Measurements from ENCODE around the gene SACM1L. TPM values are rescaled to one million over a fixed set of nuclear protein-coding genes. Genes with fewer than 3 reads are reported as not detected.
"Not testable (repeated sequence)": the region's sequence is repeated elsewhere in the genome, so short reads cannot be mapped to it uniquely, and the experiment has no call there.

Gene SACM1L
- total RNA-seq, 1 experiment from 2014 or later = 15.3 TPM

DNA sequence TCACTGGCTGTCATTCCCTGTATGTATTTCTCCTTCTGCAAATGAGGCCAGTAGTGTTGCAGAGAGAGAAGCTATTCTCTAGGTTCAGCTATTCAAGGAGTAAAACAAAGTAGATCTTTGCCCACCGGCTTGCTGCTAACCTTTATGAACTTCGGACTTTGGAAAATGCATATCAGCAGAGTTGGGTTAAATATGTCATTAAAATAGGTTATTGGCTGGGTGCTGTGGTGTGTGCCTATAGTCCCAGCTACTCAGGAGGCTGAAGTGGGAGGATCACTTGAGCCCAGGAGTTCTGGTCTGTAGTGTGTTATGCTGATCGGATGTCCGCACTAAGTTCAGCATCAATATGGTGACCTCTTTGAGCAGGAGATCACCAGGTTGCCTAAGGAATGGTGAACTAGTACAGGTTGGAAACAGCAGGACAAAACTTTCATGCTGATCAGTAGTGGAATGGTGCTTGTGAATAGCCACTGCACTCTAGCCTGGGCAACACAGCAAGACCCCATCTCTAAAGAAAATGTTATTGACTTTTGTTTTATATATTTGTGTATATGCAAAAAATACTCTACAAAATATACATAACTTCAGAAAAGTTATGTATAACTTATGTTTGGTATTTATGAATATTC is 53.4 kb downstream of the SACM1L start:
- no peak for DNase-seq (ENCODE audit: low read depth)

GRCh38 chr3:45746165-45746776 is 57.1 kb downstream of the SACM1L start:
- DNase-seq (ENCODE audit: low read depth) = no peak

DNA sequence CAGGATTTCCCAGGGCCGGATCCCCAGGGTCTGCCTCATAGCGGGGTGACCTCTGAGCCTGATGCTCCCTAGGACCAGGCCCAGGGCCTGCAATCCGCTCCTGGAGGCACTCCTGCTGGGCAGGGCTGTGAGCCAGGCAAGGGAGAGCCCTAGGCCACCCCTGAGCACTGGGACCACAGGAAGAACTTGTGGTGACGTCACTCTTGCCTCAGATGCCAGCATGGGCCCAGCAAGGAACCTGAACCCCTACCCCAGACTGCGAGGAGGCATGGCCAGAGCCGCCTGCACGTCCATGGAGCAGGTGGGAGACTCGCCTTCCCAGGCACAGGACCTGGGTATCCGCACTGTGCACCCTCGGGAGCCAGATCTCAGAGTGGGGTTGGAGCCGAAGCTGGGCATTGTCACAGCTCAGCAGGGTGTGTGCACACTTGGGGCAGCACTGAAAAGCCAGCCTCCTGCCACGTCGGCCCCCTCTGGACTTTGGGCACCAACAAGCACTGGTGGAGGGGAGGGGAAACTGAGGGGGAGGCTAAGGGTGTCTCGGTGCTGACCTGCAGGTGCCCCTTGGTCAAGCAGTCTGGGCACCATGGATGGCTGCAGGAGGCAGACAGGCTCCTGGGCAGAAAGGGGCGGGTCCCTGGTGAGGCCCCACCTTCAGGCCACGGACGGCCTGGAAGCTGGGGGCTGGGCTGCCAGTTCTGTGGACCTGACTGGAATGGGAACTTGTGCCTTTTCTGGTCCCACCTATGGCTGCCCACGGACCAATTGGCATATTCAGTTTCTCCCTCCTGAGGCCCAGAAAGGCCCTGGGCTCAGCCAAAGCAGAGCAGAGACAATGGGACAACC is 57.8 kb downstream of the SACM1L start:
- no peak for DNase-seq (ENCODE audit: low read depth)

DNA sequence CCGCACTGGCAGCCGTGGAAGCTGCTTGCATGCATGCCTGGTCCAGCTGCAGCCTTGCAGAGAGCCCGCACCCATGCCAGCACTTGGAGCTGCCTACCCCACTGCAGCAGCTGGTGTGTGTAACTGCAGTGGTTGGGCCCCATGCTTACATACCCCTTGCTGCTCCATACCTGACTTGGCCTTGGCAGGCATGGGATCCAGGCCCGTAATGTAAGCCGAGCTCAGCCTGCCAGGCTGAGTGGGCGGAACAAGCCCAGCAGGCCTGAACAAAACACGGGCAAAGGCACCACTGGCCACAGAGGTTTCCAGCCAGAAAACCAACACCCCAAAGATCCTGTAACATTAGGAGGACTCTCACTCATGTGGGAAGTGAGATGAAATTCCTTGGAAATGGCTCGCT is 58.9 kb downstream of the SACM1L start:
- DNase-seq (ENCODE audit: low read depth) = no peak

DNA sequence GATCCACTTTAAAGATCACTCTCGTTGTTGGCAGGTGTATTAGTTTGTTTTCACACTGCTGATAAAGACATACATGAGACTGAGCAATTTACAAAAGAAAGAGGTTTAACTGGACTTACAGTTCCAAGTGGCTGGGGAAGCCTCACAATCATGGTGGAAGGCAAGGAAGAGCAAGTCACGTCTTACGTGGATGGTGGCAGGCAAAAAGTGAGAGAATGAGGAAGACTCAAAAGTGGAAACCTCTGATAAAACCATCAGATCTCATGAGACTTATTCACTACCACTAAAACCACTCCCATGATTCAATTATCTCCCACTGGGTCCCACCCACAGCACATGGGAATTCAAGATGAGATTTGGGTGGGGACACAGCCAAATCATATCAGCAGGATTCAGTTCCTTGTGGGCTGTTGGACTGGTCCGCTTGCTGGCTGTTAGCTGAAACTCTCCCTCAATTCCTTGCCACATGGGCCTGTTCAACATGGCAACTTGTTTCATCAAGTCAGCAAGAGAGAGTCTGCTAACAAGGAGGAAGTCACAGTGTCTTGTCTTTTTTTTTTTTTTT is 59.9 kb downstream of the SACM1L start:
- not testable (repeated sequence) for DNase-seq (ENCODE audit: low read depth)

GRCh38 chr3:45749880-45750279 is 60.7 kb downstream of the SACM1L start:
- no peak for DNase-seq (ENCODE audit: low read depth)

- no peak for DNase-seq (ENCODE audit: low read depth)
Measured at GRCh38 chr3:45751537-45752242, 62.5 kb downstream of the SACM1L start.

GRCh38 chr3:45753095-45753494 is 63.9 kb downstream of the SACM1L start:
- no peak for DNase-seq (ENCODE audit: low read depth)

DNA sequence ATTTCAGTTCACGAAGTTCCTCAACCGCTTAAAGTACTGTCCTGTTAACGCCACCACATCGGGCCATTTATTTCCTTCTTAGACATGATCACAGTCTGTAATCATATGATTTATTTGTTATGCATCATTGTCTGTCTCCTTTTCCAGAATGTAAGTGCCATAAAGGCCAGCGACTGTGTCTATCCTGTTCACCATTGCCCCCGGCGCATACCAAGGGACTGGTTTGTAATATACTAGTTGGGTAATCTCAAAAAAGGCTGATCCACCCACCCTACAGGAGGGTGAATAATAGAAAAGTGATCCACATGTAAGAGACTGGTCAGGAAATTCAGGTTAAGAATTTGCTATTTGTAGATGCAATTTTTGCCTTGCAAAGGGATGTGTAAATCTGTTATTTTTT is 65.3 kb downstream of the SACM1L start:
- DNase-seq (ENCODE audit: low read depth) = no peak

GRCh38 chr3:45756055-45756454 is 66.9 kb downstream of the SACM1L start:
- DNase-seq (ENCODE audit: low read depth) = no peak

DNA sequence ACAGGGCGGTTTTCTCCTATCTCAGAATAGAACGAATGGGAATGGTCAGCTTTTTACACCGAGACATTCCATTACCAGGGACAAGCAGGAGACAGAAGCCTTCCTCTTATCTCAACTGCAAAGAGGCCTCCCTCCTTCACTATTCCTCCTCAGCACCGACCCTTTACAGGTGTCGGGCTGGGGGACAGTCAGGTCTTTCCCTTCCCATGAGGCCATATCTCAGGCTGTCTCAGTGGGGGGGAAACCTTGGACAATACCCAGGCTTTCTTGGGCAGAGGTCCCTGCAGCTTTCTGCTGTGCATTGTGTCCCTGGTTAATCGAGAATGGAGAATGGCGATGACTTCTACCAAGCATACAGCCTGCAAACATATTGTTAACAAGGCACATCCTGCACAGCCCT is 67.9 kb downstream of the SACM1L start:
- DNase-seq (ENCODE audit: low read depth) = not testable (repeated sequence)

GRCh38 chr3:45758871-45759270 is 69.7 kb downstream of the SACM1L start:
- DNase-seq (ENCODE audit: low read depth) = no peak

GRCh38 chr3:45759851-45760250 is 70.7 kb downstream of the SACM1L start:
- no peak for DNase-seq (ENCODE audit: low read depth)

- peak; percentile 58 for DNase-seq (ENCODE audit: low read depth)
Measured at GRCh38 chr3:45760878-45761711, 71.9 kb downstream of the SACM1L start.

DNA sequence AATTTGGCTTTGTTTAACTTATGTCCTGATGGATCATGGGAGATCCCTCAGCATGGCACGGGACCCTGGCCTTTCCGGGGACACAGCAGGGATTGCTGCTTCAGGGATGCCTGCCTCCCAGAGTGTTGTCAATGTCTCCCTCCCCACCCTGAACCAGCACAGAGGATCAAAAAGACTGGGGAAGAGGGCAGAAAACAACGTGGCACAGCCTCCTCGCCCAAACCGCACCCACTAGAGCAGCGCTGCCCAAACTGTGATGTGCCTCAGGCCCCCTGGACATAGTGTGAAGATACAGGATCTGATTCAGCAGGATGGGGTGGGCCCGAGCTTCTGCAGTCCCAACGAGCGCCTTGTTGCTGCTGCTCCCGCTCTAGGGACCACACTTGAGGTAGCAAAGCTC is 72.6 kb downstream of the SACM1L start:
- no peak for DNase-seq (ENCODE audit: low read depth)

DNA sequence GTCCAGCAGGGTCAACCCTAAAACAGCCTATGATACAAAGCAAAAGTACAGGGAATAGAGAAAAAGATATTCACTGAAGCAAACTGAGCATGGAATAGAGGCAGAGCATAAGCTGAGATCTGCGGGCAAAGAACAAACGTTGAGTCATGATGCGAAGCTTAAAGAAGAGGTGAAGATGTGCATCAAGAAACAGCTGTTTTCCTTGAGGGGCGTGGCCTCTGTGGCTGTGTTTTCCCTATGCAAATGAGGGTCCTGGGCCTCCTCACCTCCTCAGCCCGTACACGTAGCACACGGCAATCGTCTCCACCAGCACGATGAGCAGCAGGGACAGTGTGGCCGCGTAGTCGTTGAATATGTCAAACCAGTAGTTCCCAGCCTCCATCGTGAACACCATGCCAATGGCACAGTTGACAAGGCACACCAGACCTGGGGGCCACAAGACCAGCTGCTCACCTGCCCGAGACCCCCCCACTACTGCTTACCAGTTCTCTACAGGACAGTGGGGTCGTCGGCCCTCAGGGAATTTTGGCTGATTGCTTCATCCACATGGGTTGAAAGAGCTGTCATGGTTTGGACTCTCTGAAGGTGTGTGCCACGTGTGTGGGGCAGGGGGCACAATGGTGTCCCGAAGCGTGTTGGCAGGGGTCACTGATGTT is 73.6 kb downstream of the SACM1L start:
- DNase-seq (ENCODE audit: low read depth) = no peak

GRCh38 chr3:45763303-45763675 is 74.1 kb downstream of the SACM1L start:
- no peak for DNase-seq (ENCODE audit: low read depth)

DNA sequence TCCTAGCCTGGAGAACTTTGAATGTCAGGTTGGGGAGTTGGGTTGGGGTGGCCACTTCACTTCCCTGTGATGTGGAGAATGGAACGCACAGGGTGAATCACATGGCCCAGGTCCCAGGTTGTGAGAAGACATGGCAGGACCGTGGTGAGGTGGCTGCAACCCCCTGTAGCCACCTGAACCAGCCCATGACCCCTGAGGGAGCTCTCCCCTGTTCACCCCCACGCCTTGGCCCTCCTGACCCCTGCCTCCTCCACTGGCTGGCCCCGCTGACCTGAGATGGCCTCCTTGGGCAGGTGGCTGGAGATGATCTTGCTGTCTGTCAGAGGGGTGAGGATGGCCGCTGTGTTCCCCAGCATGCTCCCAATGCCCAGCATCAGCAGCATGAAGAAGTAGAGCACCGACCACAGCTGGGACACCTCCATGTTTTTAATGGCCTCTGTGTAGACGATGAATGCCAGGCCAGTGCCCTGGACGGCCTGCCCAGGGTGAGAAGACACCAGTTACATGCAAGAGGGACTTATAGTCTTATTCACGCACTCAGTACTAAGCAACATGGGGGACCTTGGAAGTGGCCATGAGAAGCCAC is 76.2 kb downstream of the SACM1L start:
- no peak for DNase-seq (ENCODE audit: low read depth)

- no peak for DNase-seq (ENCODE audit: low read depth)
Measured at GRCh38 chr3:45765958-45766357, 76.8 kb downstream of the SACM1L start.

DNA sequence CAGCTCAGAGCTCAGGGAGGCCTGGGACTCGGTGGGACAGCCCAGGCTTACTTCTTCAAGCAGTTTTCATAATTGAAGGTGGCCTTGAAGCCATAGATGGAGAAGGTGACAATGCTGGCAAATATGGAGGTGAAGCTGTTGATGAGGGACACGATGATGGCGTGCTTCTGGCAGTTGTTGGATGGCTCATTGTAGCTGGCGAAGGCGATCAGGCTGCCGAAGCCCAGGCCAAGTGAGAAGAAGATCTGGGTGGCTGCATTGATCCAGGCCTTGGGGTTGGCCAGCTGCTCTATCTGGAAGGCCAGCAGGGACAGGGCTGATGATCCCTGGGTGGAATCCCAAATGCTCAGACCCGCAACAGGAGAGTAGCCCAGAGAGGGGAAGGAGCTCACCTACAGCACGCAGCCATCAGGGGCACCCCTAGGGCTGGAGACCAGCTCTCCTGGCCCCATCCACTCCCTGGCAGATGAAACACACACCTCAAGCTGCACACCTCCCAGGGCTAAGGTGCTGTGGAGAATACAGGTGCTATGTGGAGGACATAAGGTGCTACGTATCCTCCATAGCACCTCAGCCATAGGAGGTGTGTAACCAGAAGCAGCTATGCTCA is 82.1 kb downstream of the SACM1L start:
- no peak for DNase-seq (ENCODE audit: low read depth)
